Erythroblast (primary cell): ENCODE measurements around the gene CHD5.

ENCODE experiments used
- DNase-seq, 2 experiments: peaks; one replicate each; lab custom pipeline; 2025; lab: John Stamatoyannopoulos, UW
- GATA1 ChIP-seq: IDR thresholded peaks from 2 replicates; pipeline ENCODE4 v1.6.1; 2011; ENCODE audit warnings: low read depth, mild to moderate bottlenecking, control low read depth, low read length, moderate library complexity
- POLR2A ChIP-seq: IDR thresholded peaks from 2 replicates; pipeline ENCODE4 v1.6.1; 2011; ENCODE audit warnings: mild to moderate bottlenecking, low read length

Gene CHD5

GRCh38 chr1:6174621-6175410 is 5.3 kb downstream of the CHD5 start:
- DNase-seq, result no peak
- TF ChIP-seq GATA1 (no peak), POLR2A (no peak)

GRCh38 chr1:6172549-6172948 is 7.6 kb downstream of the CHD5 start:
- no peak for TF ChIP-seq GATA1
- TF ChIP-seq POLR2A, result no peak

DNA sequence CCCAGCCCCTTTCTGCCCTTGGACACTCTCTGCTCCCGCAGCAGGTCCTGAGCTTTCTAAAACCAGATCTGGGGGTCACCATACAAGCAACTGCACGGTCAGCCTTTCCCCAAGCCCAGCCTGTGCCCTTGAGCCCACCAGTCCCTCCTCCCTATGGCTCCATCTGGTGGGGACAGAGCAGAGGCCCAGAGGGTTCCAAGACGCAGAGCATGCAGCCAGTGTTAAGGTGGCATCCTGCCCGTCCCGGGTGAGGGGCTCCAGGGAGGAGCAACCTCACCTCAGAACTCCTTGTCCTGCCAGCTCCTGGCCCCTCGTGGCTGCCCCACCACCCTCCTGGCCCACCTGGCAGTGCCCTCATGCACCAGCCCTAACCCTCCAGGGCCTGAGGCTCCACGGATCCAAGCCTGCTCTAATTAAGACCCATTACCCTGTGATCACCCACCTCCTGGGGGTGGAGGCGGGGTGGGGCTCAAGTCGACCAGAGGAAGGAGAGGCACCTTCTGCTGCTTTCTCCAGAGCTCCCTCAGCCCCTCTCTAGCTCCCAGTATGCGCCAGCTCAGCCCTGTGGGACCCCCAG is 8.5 kb downstream of the CHD5 start:
- DNase-seq, result no peak
- TF ChIP-seq POLR2A, result no peak
- no peak for TF ChIP-seq GATA1

More at GRCh38 chr1:6172549-6172948, 7.6 kb downstream of the CHD5 start:
- DNase-seq, result no peak

GRCh38 chr1:6170742-6171201 is 9.3 kb downstream of the CHD5 start:
- TF ChIP-seq GATA1 (no peak), POLR2A (no peak)
- DNase-seq, result no peak

DNA sequence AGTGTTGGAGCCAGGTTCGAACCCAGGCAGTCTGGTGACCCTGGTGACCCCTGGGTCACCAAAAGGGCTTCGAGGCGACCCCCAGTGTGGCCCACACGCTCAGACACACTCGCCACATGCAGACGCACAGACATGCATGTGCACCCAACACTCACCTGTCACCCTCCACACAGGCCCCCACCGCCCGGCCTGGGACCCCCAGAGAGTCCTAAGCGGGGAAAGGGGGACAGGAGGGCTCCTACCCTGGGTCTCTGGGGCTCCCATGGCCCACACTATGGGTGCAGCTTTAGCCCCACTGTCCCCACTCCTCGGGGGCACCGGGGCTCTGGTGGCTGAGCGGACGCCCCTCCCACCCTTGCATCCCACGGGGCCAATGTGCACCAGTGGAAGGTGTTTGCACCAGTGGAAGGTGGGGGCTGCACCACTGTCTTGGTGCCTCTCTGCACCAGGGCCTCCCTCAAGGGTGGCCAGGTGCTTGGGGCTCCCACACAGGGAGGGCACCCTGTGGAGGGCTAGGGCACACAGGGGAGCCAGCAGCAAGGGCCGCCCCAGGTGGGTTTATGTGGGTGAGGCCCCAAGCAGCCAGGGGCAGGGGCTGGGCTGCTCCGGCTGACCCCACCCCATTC is 9.9 kb downstream of the CHD5 start:
- no peak for TF ChIP-seq POLR2A
- TF ChIP-seq GATA1, result no peak
- DNase-seq, result no peak

- TF ChIP-seq GATA1, result no peak
- TF ChIP-seq POLR2A, result no peak
- no peak for DNase-seq
These were observed 11.1 kb downstream of the CHD5 start for GRCh38 chr1:6168947-6169586.

GRCh38 chr1:6167391-6168303 is 12.5 kb downstream of the CHD5 start:
- DNase-seq, result no peak
- TF ChIP-seq POLR2A (no peak), GATA1 (no peak)

GRCh38 chr1:6166655-6167390 is 13.3 kb downstream of the CHD5 start:
- DNase-seq, result no peak
- no peak for TF ChIP-seq POLR2A

GRCh38 chr1:6166221-6166620 is 13.9 kb downstream of the CHD5 start:
- TF ChIP-seq POLR2A, result no peak
- TF ChIP-seq GATA1, result no peak
- no peak for DNase-seq

DNA sequence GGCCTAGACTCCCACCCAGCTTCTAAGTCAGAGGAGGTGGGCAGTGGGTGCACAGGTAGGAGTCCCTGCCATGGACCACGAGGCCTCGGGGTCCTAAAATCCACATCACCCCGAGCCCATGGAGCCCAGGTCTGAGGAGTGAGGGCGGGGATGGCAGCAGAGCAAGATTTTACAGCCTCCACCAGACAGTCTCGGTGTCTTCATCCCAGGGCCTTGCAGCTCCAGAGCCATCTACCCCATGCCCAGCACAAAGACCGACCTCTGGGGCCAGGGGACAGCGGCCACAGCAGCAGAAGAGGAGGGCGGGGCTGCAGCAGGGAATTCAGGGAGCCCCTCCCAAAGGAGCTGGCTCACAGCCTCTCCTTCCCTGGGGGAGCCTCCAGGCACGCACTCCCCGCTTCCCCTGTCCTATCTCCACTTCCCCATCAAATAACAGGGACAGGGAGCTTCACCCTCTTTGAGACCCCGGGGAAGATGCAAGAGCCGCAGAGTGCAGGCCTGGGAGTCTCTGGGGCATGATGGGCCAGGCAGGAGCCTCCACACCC is 14.6 kb downstream of the CHD5 start:
- no peak for DNase-seq

DNA sequence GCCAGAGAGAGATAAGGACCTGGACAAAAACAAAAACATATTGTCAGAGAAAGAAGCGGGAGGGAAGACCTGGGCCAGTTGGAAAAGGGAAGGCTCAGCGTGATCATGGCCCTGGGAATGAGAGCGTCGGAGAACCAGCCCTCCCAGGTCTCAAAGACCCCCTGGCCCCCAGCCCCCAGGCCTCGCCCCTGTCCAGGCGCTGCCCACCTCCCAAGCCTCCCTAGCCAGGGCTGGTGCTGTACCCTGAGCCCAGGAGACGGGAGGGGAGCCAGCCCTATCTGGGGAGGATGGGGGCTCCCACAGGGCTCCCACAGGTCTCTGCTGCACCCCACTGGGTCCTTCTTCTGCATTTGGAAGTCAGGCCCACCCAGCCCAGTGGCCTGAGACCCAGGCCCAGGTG is 15.1 kb downstream of the CHD5 start:
- DNase-seq, result no peak
- TF ChIP-seq POLR2A (no peak), GATA1 (no peak)

More for the DNA sequence above, 14.6 kb downstream of the CHD5 start:
- no peak for TF ChIP-seq GATA1
- no peak for TF ChIP-seq POLR2A

DNA sequence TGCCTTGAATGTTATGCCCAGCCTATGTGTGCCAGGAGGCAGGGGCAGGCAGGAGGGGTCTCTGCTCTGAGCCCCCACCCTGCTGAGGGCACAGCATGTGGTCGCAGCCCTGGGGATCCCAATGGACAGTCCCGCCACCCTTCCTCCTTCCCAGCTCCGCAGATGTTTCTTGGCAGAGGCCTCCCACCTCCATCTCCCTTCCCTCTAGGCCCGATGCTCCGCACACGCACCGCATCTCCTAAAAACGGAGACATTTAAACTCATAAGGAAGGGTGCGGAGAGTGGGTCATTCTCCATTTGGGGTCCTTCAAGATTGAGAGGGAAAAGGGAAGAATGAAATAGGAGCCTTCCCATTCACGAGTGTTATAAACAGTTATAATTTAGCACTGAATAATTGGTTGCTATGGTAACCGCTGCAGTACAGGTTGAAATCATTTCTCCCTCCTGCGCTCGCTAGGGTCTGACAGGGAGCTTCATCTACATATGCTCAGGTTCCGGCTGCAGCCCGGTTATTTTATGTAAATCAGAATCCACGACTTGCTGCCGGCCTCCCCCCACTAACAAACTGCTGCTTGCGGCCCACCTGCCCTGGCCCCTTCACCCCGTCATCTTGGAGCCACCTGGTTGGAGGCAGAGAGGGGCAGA is 16.0 kb downstream of the CHD5 start:
- TF ChIP-seq GATA1 (no peak), POLR2A (no peak)
- no peak for DNase-seq
